ENCODE measurements around the gene EML6.
A peak's percentile ranks its signal among the peaks of the same experiment; 100 is the strongest.
"Not testable (repeated sequence)": the region's sequence is repeated elsewhere in the genome, so short reads cannot be mapped to it uniquely, and the experiment has no call there.

Gene EML6

GRCh38 chr2:54815148-54815539 lies 91.7 kb downstream of the EML6 start:
- H3K27me3 Mint-ChIP-seq, result peaks cover 15% of the 10 kb centered on the region
- H3K9me3 Mint-ChIP-seq, result no peaks in the 10 kb centered on the region
- no peaks in the 10 kb centered on the region for H3K4me1 Mint-ChIP-seq (ENCODE audit: low read depth)
- no peak overlapping the region for H3K27ac Mint-ChIP-seq
- no peak overlapping the region for H3K4me3 Mint-ChIP-seq
- H3K36me3 Mint-ChIP-seq (ENCODE audit: low read depth), result no peaks in the 10 kb centered on the region
- DNase-seq, result no peak

- no peaks in the 10 kb centered on the region for H3K4me1 Mint-ChIP-seq (ENCODE audit: low read depth)
- no peaks in the 10 kb centered on the region for H3K9me3 Mint-ChIP-seq
- H3K27ac Mint-ChIP-seq, result no peak overlapping the region
- H3K36me3 Mint-ChIP-seq (ENCODE audit: low read depth), result no peaks in the 10 kb centered on the region
- peaks cover 12% of the 10 kb centered on the region for H3K27me3 Mint-ChIP-seq
- H3K4me3 Mint-ChIP-seq, result no peak overlapping the region
- no peak for DNase-seq
These were observed 94.8 kb downstream of the EML6 start for GRCh38 chr2:54818226-54818625.

GRCh38 chr2:54820558-54820957 lies 97.1 kb downstream of the EML6 start:
- no peaks in the 10 kb centered on the region for H3K36me3 Mint-ChIP-seq (ENCODE audit: low read depth)
- H3K27me3 Mint-ChIP-seq, result peaks cover 8% of the 10 kb centered on the region
- H3K4me1 Mint-ChIP-seq (ENCODE audit: low read depth), result no peaks in the 10 kb centered on the region
- no peak overlapping the region for H3K27ac Mint-ChIP-seq
- no peaks in the 10 kb centered on the region for H3K9me3 Mint-ChIP-seq
- no peak for DNase-seq
- no peak overlapping the region for H3K4me3 Mint-ChIP-seq

GRCh38 chr2:54824567-54824966 lies 101.1 kb downstream of the EML6 start:
- Mint-ChIP-seq H3K9me3 (no peaks in the 10 kb centered on the region), H3K4me3 (no peak overlapping the region), H3K27ac (no peak overlapping the region), H3K27me3 (peaks cover 9% of the 10 kb centered on the region), H3K36me3 (ENCODE audit: low read depth) (no peaks in the 10 kb centered on the region), H3K4me1 (ENCODE audit: low read depth) (no peaks in the 10 kb centered on the region)
- DNase-seq, result no peak

GRCh38 chr2:54830546-54830945 lies 107.1 kb downstream of the EML6 start:
- Mint-ChIP-seq H3K36me3 (ENCODE audit: low read depth) (no peaks in the 10 kb centered on the region), H3K9me3 (no peaks in the 10 kb centered on the region)

GRCh38 chr2:54831480-54831879 lies 108.0 kb downstream of the EML6 start:
- Mint-ChIP-seq H3K4me1 (ENCODE audit: low read depth) (no peaks in the 10 kb centered on the region), H3K27ac (no peak overlapping the region), H3K9me3 (no peaks in the 10 kb centered on the region), H3K36me3 (ENCODE audit: low read depth) (no peaks in the 10 kb centered on the region), H3K27me3 (no peaks in the 10 kb centered on the region), H3K4me3 (no peak overlapping the region)
- DNase-seq, result no peak

More at GRCh38 chr2:54830546-54830945, 107.1 kb downstream of the EML6 start:
- Mint-ChIP-seq H3K27ac (no peak overlapping the region), H3K4me3 (no peak overlapping the region), H3K27me3 (peaks cover 1% of the 10 kb centered on the region), H3K4me1 (ENCODE audit: low read depth) (no peaks in the 10 kb centered on the region)
- DNase-seq, result no peak

- Mint-ChIP-seq H3K27ac (no peak overlapping the region), H3K36me3 (ENCODE audit: low read depth) (no peaks in the 10 kb centered on the region), H3K27me3 (no peaks in the 10 kb centered on the region), H3K9me3 (no peaks in the 10 kb centered on the region), H3K4me1 (ENCODE audit: low read depth) (no peaks in the 10 kb centered on the region), H3K4me3 (no peak overlapping the region)
- no peak for DNase-seq
These were observed 111.3 kb downstream of the EML6 start for GRCh38 chr2:54834721-54835120.

- no peak for DNase-seq
- Mint-ChIP-seq H3K27me3 (no peaks in the 10 kb centered on the region), H3K4me3 (no peak overlapping the region)
These were observed 113.0 kb downstream of the EML6 start for GRCh38 chr2:54836477-54836876.

GRCh38 chr2:54838585-54839035 lies 115.1 kb downstream of the EML6 start:
- Mint-ChIP-seq H3K36me3 (ENCODE audit: low read depth) (no peaks in the 10 kb centered on the region), H3K27me3 (no peaks in the 10 kb centered on the region), H3K27ac (no peak overlapping the region), H3K4me1 (ENCODE audit: low read depth) (no peaks in the 10 kb centered on the region), H3K4me3 (no peak overlapping the region), H3K9me3 (no peaks in the 10 kb centered on the region)
- peak; percentile 71 for DNase-seq

More at GRCh38 chr2:54836477-54836876, 113.0 kb downstream of the EML6 start:
- H3K27ac Mint-ChIP-seq, result no peak overlapping the region
- no peaks in the 10 kb centered on the region for H3K9me3 Mint-ChIP-seq
- H3K36me3 Mint-ChIP-seq (ENCODE audit: low read depth), result no peaks in the 10 kb centered on the region
- no peaks in the 10 kb centered on the region for H3K4me1 Mint-ChIP-seq (ENCODE audit: low read depth)

- Mint-ChIP-seq H3K4me1 (ENCODE audit: low read depth) (no peaks in the 10 kb centered on the region), H3K4me3 (no peak overlapping the region), H3K9me3 (no peaks in the 10 kb centered on the region), H3K27ac (no peak overlapping the region), H3K27me3 (no peaks in the 10 kb centered on the region), H3K36me3 (ENCODE audit: low read depth) (no peaks in the 10 kb centered on the region)
- DNase-seq, result no peak
These were observed 116.2 kb downstream of the EML6 start for GRCh38 chr2:54839461-54840255.

- no peaks in the 10 kb centered on the region for H3K4me1 Mint-ChIP-seq (ENCODE audit: low read depth)
- no peaks in the 10 kb centered on the region for H3K27me3 Mint-ChIP-seq
- no peak for DNase-seq
- no peaks in the 10 kb centered on the region for H3K9me3 Mint-ChIP-seq
- H3K4me3 Mint-ChIP-seq, result no peak overlapping the region
- no peaks in the 10 kb centered on the region for H3K36me3 Mint-ChIP-seq (ENCODE audit: low read depth)
- no peak overlapping the region for H3K27ac Mint-ChIP-seq
These were observed 117.4 kb downstream of the EML6 start for GRCh38 chr2:54840559-54841468.

GRCh38 chr2:54841500-54841899 lies 118.0 kb downstream of the EML6 start:
- not testable (repeated sequence) for H3K9me3 Mint-ChIP-seq; H3K36me3 Mint-ChIP-seq (ENCODE audit: low read depth); DNase-seq; H3K4me3 Mint-ChIP-seq; H3K4me1 Mint-ChIP-seq (ENCODE audit: low read depth); H3K27me3 Mint-ChIP-seq; H3K27ac Mint-ChIP-seq

- DNase-seq, result no peak
- no peaks in the 10 kb centered on the region for H3K27me3 Mint-ChIP-seq
- no peaks in the 10 kb centered on the region for H3K36me3 Mint-ChIP-seq (ENCODE audit: low read depth)
- H3K27ac Mint-ChIP-seq, result no peak overlapping the region
- no peaks in the 10 kb centered on the region for H3K9me3 Mint-ChIP-seq
- no peaks in the 10 kb centered on the region for H3K4me1 Mint-ChIP-seq (ENCODE audit: low read depth)
- H3K4me3 Mint-ChIP-seq, result no peak overlapping the region
These were observed 121.6 kb downstream of the EML6 start for GRCh38 chr2:54845094-54845493.

- no peaks in the 10 kb centered on the region for H3K9me3 Mint-ChIP-seq
- H3K4me3 Mint-ChIP-seq, result no peak overlapping the region
- no peaks in the 10 kb centered on the region for H3K27me3 Mint-ChIP-seq
- H3K4me1 Mint-ChIP-seq (ENCODE audit: low read depth), result no peaks in the 10 kb centered on the region
- DNase-seq, result no peak
- no peaks in the 10 kb centered on the region for H3K36me3 Mint-ChIP-seq (ENCODE audit: low read depth)
- H3K27ac Mint-ChIP-seq, result no peak overlapping the region
These were observed 122.1 kb downstream of the EML6 start for GRCh38 chr2:54845514-54845913.
